ENCODE results near the gene SKI. TPM values are rescaled to one million over a fixed set of nuclear protein-coding genes. Genes with fewer than 3 reads are reported as not detected.
"Not testable (repeated sequence)": the region's sequence is repeated elsewhere in the genome, so short reads cannot be mapped to it uniquely, and the experiment has no call there.

Gene SKI
- total RNA-seq, 1 experiment from 2014 or later, result 16.5 TPM

GRCh38 chr1:2242814-2243725 is 15.0 kb downstream of the SKI start:
- DNase-seq (ENCODE audit: low read depth), result peak; percentile 28

- DNase-seq (ENCODE audit: low read depth), result not testable (repeated sequence)
Observed at GRCh38 chr1:2247045-2247394, 18.9 kb downstream of the SKI start.

GRCh38 chr1:2247760-2248126 is 19.6 kb downstream of the SKI start:
- DNase-seq (ENCODE audit: low read depth), result no peak

GRCh38 chr1:2248127-2248826 is 20.2 kb downstream of the SKI start:
- DNase-seq (ENCODE audit: low read depth), result no peak

GRCh38 chr1:2248854-2249558 is 20.9 kb downstream of the SKI start:
- no peak for DNase-seq (ENCODE audit: low read depth)

DNA sequence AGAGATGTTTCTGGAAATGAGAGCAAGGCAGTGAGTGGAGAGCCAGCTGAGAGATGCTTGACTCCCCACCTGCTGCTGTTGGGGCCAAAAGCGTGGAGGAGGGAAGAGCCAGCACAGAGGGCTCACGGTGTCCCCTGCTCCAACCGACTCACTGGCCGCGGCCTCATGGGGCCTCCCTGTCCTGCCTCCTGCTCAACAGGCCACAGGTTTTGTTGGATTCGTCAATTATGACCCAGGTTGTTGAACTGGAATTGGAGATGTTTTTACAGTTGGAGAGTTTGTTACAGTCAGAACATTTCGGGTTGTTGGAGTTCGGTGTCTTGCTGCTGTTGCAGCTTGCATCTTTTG is 21.4 kb downstream of the SKI start:
- no peak for DNase-seq (ENCODE audit: low read depth)

GRCh38 chr1:2250721-2251281 is 22.7 kb downstream of the SKI start:
- DNase-seq (ENCODE audit: low read depth), result no peak

- no peak for DNase-seq (ENCODE audit: low read depth)
Observed at GRCh38 chr1:2251363-2251762, 23.2 kb downstream of the SKI start.

- DNase-seq (ENCODE audit: low read depth), result peak; percentile 20
Observed at GRCh38 chr1:2251786-2252185, 23.7 kb downstream of the SKI start.

GRCh38 chr1:2252423-2252822 is 24.3 kb downstream of the SKI start:
- no peak for DNase-seq (ENCODE audit: low read depth)

DNA sequence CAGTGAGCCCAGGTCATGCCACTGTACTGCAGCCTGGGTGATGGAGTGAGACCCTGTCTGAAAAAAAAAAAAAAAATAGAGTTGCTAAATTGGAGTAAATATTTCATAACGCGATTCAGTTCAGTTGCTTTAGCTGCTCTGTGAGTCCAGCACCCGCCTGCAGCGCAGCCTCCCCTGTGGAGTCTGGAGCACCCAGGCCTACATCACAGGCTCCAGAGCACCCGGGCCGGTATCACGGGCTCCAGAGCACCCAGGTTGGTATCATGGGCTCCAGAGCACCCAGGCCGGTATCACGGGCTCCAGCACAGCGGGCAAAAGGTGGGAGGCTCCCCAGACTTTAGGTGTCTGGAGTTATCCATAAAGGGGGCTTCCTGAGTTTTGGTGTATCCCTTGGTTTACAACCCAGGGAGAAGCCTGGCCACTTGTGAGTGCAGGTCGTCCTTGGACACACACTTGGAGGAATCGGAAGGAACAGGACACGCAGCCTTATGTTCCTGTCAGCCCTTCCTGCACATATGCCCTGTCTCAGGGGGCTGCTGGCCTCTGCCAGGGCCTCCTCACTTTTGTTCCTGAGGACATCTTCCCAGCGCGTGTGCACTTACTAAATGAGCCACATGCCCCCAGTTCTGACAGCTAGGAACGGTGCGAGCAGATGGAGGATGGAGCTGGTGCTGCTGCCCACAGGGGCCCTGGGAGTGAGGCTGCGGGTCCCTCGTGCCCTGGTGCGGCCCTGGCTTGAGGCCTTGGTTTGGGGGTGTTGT is 25.1 kb downstream of the SKI start:
- no peak for DNase-seq (ENCODE audit: low read depth)

DNA sequence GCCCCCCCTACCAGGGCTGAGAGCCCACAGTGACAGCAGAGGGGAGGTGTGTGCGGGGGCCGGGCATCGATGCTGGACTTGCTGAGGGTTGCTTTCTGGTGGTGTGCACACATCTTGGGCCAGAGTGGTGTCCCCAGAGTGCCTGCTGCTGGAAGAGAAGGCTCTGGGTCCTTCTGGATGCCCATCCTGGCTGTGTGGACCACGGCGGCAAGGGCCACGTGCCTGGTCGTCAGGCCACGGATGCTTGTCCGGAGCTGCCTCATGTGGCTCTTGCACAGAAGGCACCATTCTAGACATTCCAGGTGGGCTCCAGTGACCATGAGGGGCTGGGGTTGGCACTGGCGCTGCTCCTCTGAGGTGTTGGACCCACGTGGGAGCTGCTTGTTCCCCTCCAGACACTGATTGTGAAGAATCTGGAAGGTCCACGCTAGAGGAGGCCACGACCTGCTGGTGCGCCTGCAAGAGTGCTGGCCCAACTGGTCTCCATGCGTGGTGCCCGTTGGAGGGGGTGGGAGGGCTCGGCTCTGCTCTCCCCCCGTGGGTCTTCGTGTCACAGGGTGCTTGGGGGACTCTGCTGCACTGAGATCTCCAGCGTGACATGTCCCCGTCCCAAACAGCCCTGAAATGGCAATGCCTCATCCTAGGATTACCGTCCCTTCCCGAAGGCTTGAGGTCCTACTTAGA is 25.8 kb downstream of the SKI start:
- DNase-seq (ENCODE audit: low read depth), result no peak

DNA sequence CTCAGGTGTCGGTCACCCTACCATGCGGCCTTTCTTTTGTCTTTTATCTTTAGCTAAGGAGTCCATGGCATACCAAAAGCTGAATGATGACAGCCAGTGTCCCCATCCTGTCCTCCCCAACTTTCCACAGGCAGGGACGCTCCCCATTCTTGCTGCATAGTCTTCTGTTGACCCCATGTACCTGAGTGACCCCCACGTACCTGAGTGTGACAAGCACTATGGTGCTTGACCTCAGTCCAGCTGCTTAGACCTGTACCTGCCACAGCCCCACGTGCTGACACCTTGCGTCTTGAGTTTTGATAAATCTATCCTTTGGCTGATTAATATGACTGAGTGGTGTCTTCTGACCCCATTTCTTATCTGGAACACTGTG is 26.9 kb downstream of the SKI start:
- DNase-seq (ENCODE audit: low read depth), result no peak

DNA sequence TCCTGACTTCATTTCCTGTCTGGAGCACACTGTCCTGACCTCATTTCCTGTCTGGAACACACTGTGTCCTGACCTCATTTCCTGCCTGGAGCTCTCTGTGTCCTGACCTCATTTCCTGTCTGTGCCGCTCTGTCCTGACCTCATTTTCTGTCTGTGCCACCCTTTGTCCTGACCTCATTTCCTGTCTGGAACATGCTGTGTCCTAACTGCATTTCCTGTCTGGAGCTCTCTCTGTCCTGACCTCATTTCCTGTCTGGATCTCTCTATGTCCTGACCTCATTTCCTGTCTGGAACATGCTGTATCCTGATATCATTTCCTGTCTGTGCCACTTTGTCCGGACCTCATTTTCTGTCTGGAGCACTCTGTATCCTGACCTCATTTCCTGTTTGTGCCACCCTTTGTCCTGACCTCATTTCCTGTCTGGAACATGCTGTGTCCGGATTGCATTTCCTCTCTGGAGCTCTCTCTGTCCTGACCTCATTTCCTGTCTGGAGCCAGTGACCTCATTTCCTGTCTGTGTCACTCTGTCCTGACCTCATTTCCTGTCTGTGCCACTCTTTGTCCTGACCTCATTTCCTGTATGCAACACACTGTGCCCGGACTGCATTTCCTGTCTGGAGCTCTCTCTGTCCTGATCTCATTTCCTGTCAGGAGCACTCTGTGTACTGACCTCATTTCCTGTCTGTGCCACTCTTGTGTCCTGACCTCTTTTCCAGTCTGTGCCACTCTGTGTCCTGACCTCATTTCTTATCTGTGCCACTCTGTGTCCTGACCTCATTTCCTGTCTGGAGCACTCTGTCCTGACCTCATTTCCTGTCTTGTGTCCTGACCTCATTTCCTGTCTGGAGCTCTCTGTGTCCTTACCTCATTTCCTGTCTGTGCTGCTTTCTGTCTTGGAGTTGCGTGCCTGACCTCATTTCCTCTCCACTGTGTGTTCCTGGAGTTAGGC is 27.6 kb downstream of the SKI start:
- peak; percentile 80 for DNase-seq (ENCODE audit: low read depth)

GRCh38 chr1:2256435-2257244 is 28.5 kb downstream of the SKI start:
- DNase-seq (ENCODE audit: low read depth), result no peak

GRCh38 chr1:2257245-2257627 is 29.1 kb downstream of the SKI start:
- peak; percentile 91 for DNase-seq (ENCODE audit: low read depth)

DNA sequence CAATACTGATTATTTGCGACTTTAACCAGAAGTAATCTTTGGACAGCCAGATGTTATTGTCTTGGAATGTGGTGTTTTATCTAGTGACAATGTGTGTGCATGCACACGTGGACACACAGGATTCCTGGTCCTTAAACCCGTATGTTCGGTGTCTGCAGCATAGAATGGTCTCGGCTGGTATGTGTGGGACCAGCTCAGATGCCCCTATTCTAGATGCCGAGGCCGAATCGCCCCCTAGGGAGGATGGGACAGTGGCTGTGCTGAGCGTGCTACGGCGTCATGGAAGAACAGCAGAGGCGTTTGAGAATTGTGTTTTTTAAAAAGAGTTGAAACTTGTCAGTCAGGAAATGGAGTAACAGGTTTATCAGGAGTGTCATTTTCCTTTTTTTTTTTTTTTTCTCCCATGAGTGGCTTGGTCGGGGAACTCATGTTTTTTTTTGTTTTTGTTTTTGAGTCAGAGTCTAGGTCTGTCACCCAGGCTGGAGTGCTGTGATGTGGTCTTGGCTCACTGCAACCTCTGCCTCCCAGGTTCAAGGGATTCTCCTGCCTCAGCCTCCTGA is 30.1 kb downstream of the SKI start:
- DNase-seq (ENCODE audit: low read depth), result peak; percentile 18

DNA sequence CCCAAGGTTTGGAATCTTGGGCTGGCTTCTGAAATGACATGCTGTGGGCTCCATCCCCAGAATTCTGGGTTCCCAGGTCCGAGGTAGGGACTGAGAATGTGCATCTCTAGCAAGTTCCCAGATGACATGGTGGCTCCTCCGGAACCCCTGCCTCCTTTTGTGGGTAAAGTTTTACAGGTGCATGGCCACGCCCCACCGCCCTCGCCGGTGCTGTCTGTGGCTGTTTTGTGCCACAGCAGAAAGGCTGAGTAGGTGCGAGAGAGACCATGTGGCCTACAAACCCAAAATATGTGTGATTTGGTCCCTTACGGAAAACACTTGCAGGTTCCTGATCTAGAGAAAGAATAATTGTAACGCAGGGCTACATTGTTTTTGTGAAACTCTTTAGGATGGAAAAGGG is 30.9 kb downstream of the SKI start:
- DNase-seq (ENCODE audit: low read depth), result no peak

Data from LHCN-M2 (cell line).